LoVo (cell line): ENCODE measurements around the gene SAYSD1.

Experiments
- DNase-seq: peaks from one replicate; pipeline ENCODE4 v3.0.0-alpha.2; 2016; ENCODE audit warnings: low spot score

Gene SAYSD1

DNA sequence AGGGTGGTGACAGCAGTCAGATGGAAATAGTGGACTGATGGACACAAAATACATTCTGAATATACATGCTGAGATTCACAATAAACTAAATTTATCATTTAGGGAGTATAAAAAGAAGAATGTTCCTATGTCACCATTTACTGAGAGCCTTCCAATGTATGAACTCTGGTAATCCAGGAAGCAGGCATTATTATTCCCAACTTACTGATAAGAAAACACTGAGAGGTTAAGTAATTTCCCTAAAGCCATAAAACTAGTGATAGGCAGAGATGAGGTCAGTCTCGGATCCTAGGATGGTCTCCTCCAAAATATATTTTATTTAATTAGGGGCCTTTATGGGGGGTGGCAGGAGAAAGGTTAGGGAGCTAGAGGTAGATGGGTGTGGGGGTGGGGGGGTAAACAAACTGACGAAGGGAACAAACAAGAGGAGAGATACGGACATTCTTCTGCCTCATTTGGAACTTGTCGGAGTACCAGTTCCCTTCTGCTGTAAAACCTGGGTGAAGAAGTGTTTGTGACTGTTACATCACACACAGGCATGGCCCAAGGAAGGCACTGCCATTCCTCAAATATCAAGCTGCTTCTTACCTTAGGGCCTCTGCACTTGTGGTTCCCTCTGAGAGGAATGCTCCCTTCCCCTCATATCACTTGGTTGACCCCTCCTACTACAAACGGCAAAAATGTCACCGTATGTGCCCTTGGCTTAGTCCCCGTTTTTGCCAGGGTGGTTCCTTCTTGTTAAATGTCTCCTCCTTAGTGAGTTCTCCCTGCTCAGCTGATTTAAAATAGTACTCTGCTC is 6.7 kb downstream of the SAYSD1 start:
- DNase-seq: no peak

DNA sequence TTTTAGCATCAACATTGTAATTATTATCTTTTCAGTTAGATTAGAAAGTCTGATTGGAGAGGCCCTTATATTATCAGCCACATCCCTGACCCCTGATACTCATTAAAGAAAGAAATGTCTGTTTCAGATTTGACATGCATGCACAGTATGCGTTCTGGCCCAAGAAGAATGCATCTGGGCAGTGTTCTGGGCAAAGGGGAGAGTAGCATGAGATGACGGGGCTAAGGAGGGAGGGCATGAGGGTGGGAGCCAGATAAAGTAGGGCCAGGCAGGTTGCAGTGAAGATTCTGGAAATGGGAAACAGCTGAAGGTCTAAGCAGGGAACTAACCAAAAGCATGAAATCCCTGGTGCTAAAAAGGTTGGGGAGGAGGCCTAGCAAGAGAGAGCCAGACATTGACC is 7.3 kb downstream of the SAYSD1 start:
- no peak for DNase-seq

DNA sequence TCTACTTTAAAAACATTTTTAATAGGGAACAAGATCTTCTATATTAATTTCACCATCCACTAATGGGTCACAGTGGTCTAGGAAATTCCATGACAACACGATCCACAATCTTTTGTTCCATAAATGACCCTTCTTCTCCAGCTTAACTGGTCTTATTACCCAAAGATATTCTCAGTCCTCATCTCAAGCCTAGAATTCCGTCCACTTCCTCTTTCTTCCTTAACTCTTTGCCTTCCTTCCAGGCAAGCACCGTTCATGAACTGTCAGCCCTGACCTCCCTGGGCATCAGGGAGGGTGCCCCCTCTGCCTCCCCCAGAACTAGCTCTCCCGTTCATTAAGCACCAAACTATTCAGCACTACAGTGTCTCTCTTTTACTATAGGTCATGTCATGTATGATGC is 8.0 kb downstream of the SAYSD1 start:
- DNase-seq: no peak

DNA sequence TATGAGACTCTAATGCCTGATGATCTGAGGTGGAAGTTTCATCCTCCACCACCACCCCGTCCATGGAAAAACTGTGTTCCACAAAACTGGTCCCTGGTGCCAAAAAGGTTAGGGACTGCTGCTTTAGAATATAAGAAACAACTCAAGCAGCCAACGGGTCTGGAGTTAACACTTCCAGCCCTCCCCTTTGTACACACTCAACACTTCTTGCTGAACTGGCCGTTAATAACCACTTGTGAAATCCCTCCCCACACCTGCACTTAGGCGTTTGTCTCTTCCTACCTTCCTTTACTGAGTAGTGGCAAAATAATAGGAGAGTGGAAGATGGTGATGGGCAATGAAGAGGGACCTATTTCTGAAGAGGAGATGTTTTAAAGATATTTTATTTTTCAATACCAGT is 10.5 kb downstream of the SAYSD1 start:
- DNase-seq: no peak

DNA sequence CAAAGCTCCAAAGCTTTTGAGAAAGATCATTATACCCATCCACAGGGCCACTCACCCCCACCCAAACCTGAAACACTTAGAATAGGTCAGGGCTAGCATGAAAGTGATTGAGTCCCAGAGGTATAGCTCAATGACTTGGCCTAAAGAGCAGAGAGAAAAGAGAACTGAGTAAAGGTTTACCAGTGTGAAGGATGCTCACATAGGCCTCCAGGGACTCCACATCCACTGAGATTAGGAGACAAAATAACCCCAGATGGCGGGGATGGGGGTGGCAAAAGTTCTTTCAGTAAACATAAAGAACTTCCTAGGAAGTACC is 12.2 kb downstream of the SAYSD1 start:
- no peak for DNase-seq

DNA sequence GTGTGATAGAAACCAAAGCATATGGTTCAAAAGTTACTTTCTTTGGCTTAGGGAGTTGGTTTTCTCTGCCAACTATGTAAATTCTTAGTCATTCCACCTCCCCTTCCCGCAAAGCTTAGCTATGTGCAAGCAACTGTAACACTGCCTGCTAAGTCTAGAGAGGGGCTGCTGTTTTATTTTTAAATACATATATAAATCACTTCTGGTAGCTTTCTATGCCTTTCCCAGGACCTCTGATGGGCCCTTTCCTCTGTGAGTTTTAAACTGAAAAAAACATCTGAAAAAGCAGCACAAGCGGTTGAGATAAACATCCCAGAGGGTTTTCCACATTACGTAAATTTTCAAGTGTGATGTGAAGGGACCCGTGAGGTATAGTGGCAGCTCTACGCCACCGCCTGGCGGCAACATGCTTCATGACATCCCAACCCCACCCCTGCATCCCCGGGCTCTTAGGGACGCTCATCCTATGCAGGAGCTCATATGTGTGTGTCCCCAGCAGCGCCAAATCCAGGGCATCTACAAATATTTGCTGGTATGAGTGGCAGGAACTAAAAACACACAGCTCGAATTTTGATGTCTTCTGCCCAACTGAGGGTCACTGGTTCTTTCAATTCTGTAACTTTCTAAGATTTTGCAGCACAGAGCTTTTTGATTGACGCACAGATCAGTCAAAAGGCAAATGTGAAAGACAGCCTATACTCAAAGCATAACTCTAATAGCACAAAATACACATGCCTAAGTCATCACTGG is 12.7 kb downstream of the SAYSD1 start:
- no peak for DNase-seq

DNA sequence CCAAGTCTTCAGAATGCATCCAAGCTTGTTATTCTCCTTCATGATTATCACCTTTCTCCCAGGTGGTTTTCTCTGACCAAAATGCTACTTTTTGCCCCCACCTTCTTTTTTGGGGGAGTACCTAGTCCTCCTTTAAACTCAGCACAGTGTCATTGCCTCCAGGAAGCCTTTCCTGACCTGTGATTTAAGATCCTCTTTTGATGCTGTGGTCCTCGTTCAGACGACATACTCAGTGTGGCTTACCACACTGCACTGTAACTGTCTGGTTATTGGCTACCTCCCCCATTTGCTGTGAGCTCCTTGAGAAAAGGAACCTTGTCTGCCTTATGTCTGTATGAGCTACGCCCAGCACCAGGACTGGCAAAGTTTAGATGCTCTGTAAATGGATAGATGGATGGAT is 14.6 kb downstream of the SAYSD1 start:
- no peak for DNase-seq

DNA sequence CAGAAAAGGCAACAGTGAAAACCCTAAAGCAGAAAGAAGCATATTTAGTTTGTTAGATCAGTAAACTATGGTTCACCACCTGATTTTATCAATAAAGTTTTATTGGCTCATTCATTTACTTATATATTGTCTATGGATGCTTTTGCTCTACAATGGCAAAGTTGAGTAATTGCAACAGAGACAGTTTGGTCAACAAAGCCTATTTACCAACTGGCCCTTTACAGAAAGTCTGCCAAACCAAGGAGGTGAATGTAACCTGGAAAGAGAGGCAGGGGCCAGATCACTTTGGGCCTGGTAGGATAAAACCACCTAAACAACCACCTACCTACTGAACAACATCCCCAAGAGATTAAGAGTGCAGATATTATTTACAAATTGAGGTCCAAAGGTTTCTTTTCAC is 19.4 kb downstream of the SAYSD1 start:
- no peak for DNase-seq

DNA sequence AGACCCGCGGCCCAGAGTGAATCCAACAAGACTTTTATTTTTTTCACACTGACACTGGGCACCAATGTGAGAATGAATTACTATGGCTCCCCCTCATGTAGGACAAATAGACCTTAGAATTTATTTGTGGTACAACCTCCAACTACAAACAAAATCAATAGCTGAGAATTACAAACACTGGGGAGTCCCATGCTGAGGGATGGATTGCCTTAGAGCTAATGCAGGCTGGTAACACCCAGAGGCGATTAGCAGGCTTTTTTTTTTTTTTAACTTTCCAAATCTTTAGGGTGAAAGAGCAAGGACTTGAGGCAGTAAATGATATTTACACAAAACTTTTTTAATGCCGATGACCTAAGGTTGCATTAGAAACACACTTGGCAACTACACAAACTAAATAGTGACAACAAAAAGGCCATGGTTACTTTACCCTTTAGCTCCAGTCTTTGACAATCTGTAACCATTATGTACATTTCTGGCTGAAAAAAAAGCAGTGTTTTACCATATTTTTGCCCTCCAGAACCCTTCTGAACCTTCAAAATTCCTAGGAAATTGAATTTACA is 21.8 kb downstream of the SAYSD1 start:
- no peak for DNase-seq

DNA sequence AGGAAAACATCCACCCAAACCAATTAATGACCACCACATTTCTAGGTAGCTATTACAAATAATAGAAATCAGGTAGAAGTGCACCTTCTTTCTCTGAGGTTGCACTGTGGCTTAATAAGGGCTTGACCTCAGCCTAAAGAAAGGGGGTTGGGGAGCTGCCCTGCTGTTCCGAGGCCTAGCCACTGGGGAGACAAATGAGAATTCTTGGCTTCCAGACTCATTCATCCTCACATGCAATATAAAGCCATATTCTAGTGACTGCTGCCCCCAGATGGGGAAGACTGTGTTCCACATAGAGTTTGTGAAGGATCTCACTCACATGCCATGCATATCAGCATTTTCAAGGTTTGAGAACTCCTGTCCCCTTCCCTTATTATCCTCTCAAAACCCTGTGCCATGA is 22.9 kb downstream of the SAYSD1 start:
- DNase-seq: no peak

DNA sequence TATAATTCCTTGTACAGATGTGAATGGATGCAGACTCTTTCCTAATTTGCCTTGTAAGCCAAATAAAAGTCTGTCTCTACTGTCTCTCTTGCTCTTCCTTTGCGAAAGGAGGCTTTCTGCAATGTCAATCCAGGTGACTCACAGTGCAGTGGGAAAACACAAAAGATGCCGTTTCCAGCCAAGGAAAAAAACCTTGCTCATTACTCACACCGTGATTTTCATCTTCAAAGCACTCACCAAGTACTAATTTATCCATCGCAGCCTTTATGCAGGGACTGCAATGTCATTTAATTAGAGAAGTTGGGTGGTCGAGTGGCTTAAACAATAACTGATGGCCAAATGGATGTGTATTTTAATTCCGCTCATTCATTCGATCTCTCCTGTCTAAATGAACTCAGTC is 23.8 kb downstream of the SAYSD1 start:
- DNase-seq: no peak

DNA sequence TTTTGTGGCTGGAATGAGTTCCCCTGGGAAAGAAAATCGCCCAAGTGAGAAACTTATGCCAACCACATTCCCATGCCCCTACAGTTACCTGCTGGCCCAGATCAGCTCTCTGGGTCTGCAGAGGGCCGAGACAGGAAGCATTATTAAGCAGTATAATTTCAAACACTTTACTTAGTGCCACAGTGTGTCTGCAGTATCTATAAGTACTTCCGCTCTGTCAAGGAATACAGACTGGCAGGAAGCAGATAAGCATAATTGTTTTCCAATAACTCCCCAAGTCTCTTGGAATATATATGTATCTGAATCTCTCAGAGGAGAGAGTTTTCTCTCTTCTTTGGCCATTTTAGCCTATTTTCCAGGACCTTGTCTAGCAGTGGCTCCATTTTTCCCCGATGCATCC is 24.9 kb downstream of the SAYSD1 start:
- DNase-seq: no peak

DNA sequence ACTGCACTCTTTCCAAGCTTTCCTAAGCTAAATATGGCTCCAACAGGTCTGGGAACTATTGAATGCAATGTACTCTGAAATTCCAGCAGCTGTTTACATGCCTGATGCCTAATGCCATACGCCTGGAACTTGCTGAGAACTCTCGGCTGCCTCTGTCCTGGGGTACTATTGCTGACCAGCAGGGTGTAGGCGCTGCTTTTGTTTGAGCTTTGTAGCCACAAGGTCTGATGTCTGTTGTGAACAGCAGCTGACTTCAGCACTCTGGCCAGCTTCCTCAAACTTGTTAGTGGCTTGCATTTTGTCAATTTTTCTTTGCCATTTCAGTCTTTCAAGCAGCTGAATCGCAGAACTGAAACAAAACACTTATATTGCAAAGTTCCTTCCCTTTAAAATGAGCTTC is 26.7 kb downstream of the SAYSD1 start:
- peak; percentile 11 for DNase-seq

DNA sequence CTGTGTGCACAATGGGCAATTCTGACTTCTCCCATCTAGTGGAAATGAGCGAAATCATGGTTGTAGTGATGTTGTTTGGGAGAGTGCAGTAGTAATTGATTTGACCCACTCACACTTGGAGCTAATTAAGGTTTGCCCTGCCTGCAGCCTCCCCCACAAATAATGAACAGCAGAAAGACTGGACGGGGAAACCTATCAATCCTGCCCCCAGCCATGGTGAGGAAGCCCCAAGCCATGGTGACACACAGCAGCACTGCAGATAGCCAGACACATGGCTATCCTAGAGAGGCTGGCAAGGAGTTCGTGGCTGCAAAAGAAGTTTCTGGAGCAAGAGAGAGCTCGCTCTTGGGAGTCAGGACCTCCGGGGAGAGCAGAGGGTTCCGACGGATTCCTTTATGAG is 27.8 kb downstream of the SAYSD1 start:
- DNase-seq: no peak

DNA sequence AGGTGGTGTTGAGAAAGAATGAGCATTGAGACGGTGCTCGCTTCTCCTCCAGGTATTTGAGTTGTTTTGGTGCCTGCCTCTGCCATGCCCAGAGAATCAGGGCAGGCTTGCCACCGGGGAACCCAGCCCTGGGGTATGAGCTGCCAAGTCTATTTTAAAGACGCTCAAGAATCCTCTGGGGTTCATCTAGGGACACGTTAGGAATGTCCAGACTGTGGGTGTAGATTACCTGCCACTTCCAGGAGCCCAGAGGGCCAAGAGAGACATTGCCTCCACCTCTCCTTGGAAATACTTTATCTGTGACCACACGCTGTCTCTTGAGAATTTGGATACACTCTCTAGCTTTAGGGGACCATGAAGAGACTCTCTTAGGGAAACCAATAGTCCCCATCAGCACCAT is 28.3 kb downstream of the SAYSD1 start:
- no peak for DNase-seq

DNA sequence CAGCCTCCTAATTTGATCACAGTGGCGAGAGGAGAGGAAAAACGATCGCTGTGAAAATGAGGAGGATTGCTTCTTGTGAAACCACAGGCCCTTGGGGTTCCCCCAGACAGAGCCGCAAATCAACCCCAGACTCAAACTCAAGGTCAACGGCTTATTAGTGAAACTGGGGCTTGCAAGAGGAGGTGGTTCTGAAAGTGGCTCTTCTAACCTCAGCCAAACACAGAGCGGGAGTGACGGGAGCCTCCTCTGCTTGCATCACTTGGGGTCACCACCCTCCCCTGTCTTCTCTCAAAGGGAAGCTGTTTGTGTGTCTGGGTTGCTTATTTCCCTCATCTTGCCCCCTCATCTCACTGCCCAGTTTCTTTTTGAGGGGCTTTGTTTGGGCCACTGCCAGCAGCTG is 28.7 kb downstream of the SAYSD1 start:
- no peak for DNase-seq

DNA sequence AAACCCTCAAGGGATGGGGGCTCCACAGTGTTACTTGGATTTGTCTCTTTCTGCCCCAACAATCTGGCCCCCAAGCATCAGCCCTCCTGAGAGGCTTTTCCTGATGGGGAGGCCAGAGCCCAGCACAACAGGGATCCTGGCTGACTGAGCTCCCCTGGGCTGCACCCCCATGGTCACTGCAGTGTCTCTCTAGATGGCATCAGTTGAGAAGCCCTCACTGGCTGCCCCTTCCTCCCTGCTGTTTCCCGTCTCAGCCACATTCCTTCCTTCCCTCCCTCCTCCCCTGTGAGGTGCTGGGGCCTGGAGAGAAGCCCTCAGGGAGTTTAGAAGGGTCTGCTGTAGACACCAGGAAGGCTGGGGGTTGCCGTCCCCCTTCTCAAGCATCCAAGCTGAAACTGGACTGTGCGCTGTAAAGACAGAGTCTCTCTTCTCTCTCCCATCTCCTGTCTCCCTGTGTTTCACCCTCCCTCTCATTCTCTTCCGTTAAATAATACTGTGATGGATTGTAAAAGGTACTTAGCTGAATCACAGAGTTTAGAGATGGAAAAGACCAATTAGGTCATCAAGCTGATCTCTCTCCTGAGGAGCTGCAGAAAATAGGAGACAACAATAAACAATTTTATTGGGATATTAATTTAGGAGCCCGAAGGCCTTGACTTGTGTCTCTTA is 29.7 kb downstream of the SAYSD1 start:
- no peak for DNase-seq

DNA sequence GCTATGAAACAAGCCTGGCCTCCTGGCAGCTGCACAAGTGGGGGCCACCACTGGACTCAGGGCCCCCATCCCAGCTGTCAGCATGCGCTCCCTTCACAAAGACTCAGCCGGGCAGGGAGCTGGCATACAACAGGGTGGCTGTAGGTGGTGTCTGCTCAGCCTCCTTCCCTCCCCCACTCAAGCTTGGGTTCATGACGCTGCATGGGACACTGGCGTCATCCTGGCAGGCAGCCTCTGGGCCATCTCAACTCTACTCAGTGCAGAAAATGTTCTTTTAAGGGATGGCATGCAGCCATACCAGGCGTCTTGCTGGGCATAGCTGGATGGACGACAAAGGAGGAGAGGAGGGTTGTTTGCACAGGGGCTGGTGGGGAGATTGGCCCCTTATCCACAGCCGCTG is 30.5 kb downstream of the SAYSD1 start:
- no peak for DNase-seq

DNA sequence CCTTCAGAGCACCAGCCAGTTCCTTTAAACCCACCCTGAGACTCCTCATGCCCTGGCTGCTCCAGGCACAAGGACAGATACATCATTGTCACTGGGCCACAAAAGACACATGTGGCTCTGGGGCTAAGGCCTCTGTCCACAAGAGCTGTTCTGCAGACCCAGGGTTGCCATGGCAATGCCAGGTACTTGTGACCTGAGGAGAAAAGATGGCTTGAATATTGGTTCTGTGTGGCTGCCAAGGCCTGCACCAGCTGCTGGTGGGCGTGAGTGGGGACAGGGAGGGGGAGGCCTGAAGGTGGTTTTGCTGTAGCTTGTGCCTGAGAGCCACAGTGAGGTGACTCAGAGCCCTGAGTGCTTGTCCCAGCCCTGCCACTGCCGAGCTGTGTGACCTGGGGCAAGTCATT is 31.8 kb downstream of the SAYSD1 start:
- DNase-seq: no peak

DNA sequence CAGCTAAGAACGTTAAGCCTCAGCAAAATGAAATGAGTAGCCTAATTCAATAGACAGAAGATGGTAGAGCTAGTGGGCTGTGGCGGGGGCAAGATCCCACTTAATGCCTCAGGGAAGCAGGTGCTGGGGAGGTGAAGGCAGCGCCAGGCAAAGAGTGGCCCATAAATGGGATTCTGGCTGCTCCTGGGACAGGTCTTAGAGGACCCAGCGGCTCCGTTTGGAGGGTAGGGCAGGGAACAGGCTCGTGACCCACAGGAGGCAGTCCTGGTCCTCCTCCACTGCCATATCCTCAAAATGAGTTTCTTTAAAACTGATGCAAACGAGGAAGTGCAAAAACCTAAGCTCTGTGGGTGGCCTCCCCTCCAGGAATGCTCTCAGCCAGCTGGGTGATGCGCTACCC is 32.7 kb downstream of the SAYSD1 start:
- no peak for DNase-seq

DNA sequence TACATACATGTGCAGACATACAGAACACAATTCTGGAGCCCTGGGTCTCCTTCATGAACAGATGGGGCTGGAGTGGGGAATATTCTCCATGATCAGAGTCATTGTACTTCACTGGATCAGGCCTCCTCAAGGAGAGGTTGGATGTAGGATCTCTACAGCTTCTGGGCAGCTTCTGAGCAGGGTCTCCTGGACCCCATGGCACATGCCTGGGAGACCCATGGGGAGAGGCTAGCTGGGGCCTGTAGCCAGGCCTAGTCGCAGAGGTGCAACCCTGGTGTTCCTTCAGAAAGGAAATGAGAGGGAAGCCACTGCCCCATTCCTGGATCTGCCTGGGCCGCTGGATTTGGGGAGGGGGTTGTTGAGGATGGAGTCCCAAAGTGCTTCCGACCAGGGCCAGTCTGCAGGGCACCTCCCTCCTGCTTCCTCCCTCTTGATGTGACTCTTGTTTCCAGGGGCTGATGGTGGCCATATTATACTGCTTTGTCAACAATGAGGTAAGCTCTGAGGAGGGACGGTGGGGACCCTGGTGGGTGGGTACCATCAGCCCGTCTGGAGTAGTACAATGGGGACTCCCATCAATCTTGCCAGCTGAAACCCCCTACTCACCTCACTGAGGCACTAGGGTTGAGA is 34.6 kb downstream of the SAYSD1 start:
- DNase-seq: no peak
